Erythroblast (primary cell): ENCODE results near the gene SPOCK1.

Experiments used
- GATA1 ChIP-seq: IDR thresholded peaks from 2 replicates; pipeline ENCODE4 v1.6.1; 2011; ENCODE audit warnings: low read depth, mild to moderate bottlenecking, control low read depth, low read length, moderate library complexity
- POLR2A ChIP-seq: IDR thresholded peaks from 2 replicates; pipeline ENCODE4 v1.6.1; 2011; ENCODE audit warnings: mild to moderate bottlenecking, low read length

DNA sequence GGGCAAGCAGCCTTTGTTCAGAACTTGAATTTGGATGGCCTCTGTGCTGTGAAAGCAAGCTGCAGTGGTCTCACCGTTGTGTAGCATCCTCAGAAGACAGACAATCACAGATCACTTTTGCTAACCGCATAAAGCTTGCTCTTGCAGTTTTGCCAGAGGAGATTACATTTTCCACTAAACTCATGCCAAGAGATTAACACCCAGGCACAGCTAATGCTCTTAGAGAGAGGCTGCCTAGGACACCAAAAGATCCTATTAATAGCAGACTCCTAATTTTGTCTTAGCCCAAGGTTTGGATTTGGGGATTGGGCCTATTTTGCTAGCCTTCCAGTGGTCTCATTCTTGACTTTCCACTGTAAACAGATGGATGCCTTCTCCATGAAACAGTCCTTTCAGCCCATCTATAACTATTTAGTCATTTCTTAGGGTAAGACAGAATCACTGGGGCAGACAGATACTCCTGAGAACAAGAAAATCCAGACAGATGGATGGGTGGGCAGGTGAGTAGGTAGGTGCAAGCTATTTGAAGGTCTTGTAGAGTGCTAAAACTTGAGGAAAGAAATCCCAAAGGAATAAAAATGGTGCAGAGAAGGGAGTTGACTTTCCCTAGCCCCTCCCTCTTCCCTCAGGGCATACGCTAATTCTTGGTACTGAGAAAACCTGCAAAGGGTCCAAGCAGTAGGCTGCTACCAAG lies 506.2 kb downstream of the SPOCK1 start:
- TF ChIP-seq POLR2A (no peak), GATA1 (no peak)
